ENCODE data around the gene EFCAB11. TPM values are rescaled to one million over a fixed set of nuclear protein-coding genes. Genes with fewer than 3 reads are reported as not detected.

Gene EFCAB11
- total RNA-seq, 1 experiment from 2014 or later, result 18.1 TPM

- intact Hi-C loops (cut with micrococcal nuclease), result no loop called here
- no peak overlapping the region for H3K4me3 ChIP-seq (replicated peaks in 1 of 2; ENCODE audit: low read depth in 1 of 2, low read length in 2 of 2)
Measured at GRCh38 chr14:89869606-89870005, 84.9 kb downstream of the EFCAB11 start.

More at GRCh38 chr14:89869606-89870005, 84.9 kb downstream of the EFCAB11 start:
- no peaks in the 10 kb centered on the region for H3K79me2 ChIP-seq (ENCODE audit: insufficient read depth, low read length)
- POLR2A ChIA-PET, result no interaction called here
- H2AFZ ChIP-seq (ENCODE audit: low read depth, low read length, poor library complexity, severe bottlenecking), result no peak overlapping the region
- TF ChIP-seq TCF7L2 (IDR thresholded peaks at IDR 0.05; ENCODE audit: borderline replicate concordance, extremely low read depth, insufficient read depth, insufficient read length) (no peak), SP1 (IDR thresholded peaks at IDR 0.05; ENCODE audit: low read depth) (no peak), SRF (IDR thresholded peaks at IDR 0.05; ENCODE audit: low read depth) (no peak), ATF3 (IDR thresholded peaks at IDR 0.05) (no peak), POLR2A (IDR thresholded peaks at IDR 0.05; ENCODE audit: borderline replicate concordance, extremely low read depth, insufficient read depth, insufficient read length) (no peak), ZBTB33 (IDR thresholded peaks at IDR 0.05; ENCODE audit: extremely low read depth, insufficient replicate concordance, low read length) (no peak), CEBPB (IDR thresholded peaks at IDR 0.05; ENCODE audit: low read depth) (no peak), FOSL1 (IDR thresholded peaks at IDR 0.05; ENCODE audit: low read depth) (no peak)
- ATAC-seq (no peak), DNase-seq (ENCODE audit: low read depth, low spot score) (no peak)
- no peak overlapping the region for H3K4me2 ChIP-seq (ENCODE audit: low read length)
- no peak overlapping the region for H3K27ac ChIP-seq (ENCODE audit: low read depth, low read length)
- RAD21 ChIA-PET (ENCODE audit: low non-redundant PET in 1 of 2, low total read pairs in 2 of 2, uncharacterized antibody in 2 of 2, unreplicated experiment in 2 of 2), result no interaction called here
- no peaks in the 10 kb centered on the region for H4K20me1 ChIP-seq (ENCODE audit: insufficient read depth)
- no peak overlapping the region for H3K9ac ChIP-seq (ENCODE audit: low read length)
- H3K36me3 ChIP-seq (ENCODE audit: control insufficient read depth in 1 of 2, insufficient read depth in 2 of 2, low read length in 2 of 2), result no peaks in the 10 kb centered on the region
- H3K9me3 ChIP-seq (ENCODE audit: control insufficient read depth in 1 of 2, insufficient read depth in 1 of 2, low read depth in 1 of 2, low read length in 2 of 2), result no peaks in the 10 kb centered on the region
- no peaks in the 10 kb centered on the region for H3K27me3 ChIP-seq (ENCODE audit: insufficient read depth, low read length)
- peaks cover 3 to 7% of the 10 kb centered on the region in 2 experiments; a peak in 2 of 4 replicates for H3K4me1 ChIP-seq (ENCODE audit: control insufficient read depth in 1 of 2, insufficient read depth in 2 of 2, low read length in 2 of 2)
- no TSS peak for BruUV-seq (replicated peaks)
- CTCF ChIA-PET, result no interaction called here
- no peaks in the 10 kb centered on the region for H3K9me2 ChIP-seq (ENCODE audit: insufficient read depth)
